SK-N-SH (cell line): ENCODE data around the gene ISLR. TPM values are rescaled to one million over a fixed set of nuclear protein-coding genes. Genes with fewer than 3 reads are reported as not detected.

Experiments
- CTCF ChIA-PET: fragments of 300-600, 350-600 bp; formaldehyde crosslinking; extraction: SDS; loops from one replicate; lab custom pipeline; 2021; lab: Yijun Ruan, JAX
- POLR2A ChIA-PET: fragments of 350-600 bp; sonication (Branson Sonifier 250); formaldehyde crosslinking; extraction: SDS; loops from one replicate; lab custom pipeline; 2020; ENCODE audit warnings: antibody characterized with exemption, inconsistent platforms; lab: Yijun Ruan, JAX
- DNase-seq: peaks from one replicate; pipeline ENCODE4 v3.0.0; 2012
- H2AFZ ChIP-seq: fragments of 200-600 bp; sonication (generic); 2 replicates; pipeline ENCODE4 v1.8.1; 2016; ENCODE audit warnings: antibody characterized with exemption, mild to moderate bottlenecking, low read depth
- H3F3A ChIP-seq: fragments of 200-600 bp; sonication (generic); replicated peaks from 2 replicates; pipeline ENCODE3; 2016; ENCODE audit warnings: antibody characterized with exemption, mild to moderate bottlenecking; ENCODE audit not compliant: insufficient read depth
- H3K27ac ChIP-seq, 2 experiments: fragments of 200-500 bp in 1 of 2; fragments of 200-600 bp in 1 of 2; sonication (Bioruptor generic) in 1 of 2; sonication (generic), shearing (Covaris generic) in 1 of 2; 2 replicates each; pipeline versions ENCODE4 v1.5.1 to v1.6.1; 2014 to 2016; ENCODE audit warnings: low read depth in 2 of 2, inconsistent platforms in 1 of 2, low read length in 1 of 2, mild to moderate bottlenecking in 1 of 2, mixed read lengths in 1 of 2
- H3K27me3 ChIP-seq: fragments of 200-600 bp; sonication (generic), shearing (Covaris generic); 2 replicates; pipeline ENCODE4 v1.6.1; 2016; ENCODE audit warnings: mixed run types; ENCODE audit not compliant: insufficient read depth
- H3K36me3 ChIP-seq, 2 experiments: fragments of 200-500 bp in 1 of 2; fragments of 200-600 bp in 1 of 2; sonication (Bioruptor generic) in 1 of 2; sonication (generic) in 1 of 2; replicated peaks in 1 of 2; 2 replicates each; pipeline versions ENCODE3 to v1.5.1; 2014 to 2016; ENCODE audit warnings: low read length in 1 of 2, mild to moderate bottlenecking in 1 of 2; ENCODE audit not compliant: insufficient read depth in 2 of 2, control insufficient read depth in 1 of 2
- H3K4me1 ChIP-seq, 2 experiments: fragments of 200-500 bp in 1 of 2; fragments of 200-600 bp in 1 of 2; sonication (Bioruptor generic) in 1 of 2; sonication (generic), shearing (Covaris generic) in 1 of 2; 2 replicates each; pipeline versions ENCODE4 v1.5.1 to v1.6.1; 2014 to 2016; ENCODE audit warnings: low read depth in 1 of 2, low read length in 1 of 2, mixed run types in 1 of 2; ENCODE audit not compliant: insufficient read depth in 2 of 2, control insufficient read depth in 1 of 2
- H3K4me2 ChIP-seq: fragments of 200-600 bp; sonication (generic), shearing (Covaris generic); 2 replicates; pipeline ENCODE4 v1.6.1; 2017; ENCODE audit warnings: mixed run types
- H3K4me3 ChIP-seq, 2 experiments: fragments of 200-500 bp in 1 of 2; fragments of 200-600 bp in 1 of 2; sonication (Bioruptor generic) in 1 of 2; sonication (generic), shearing (Covaris generic) in 1 of 2; 2 replicates each; pipeline versions ENCODE4 v1.5.1 to v1.8.1; 2014 to 2016; ENCODE audit warnings: low read depth in 2 of 2, inconsistent platforms in 1 of 2, low read length in 1 of 2, mild to moderate bottlenecking in 1 of 2, mixed read lengths in 1 of 2, moderate library complexity in 1 of 2
- H3K79me2 ChIP-seq: fragments of 200-600 bp; sonication (generic); 2 replicates; pipeline ENCODE4 v1.8.1; 2017; ENCODE audit warnings: mild to moderate bottlenecking; ENCODE audit not compliant: insufficient read depth
- H3K9ac ChIP-seq: fragments of 200-600 bp; sonication (generic); 2 replicates; pipeline ENCODE4 v1.6.1; 2017; ENCODE audit warnings: mixed run types
- H3K9me2 ChIP-seq: fragments of 200-600 bp; sonication (generic); 2 replicates; pipeline ENCODE4 v1.6.1; 2017; ENCODE audit warnings: mixed run types
- H3K9me3 ChIP-seq: fragments of 200-600 bp; sonication (generic); 2 replicates; pipeline ENCODE4 v1.6.1; 2017; ENCODE audit warnings: mixed run types, mild to moderate bottlenecking, moderate library complexity
- H4K20me1 ChIP-seq: fragments of 200-600 bp; sonication (generic); 2 replicates; pipeline ENCODE4 v1.6.1; 2017; ENCODE audit warnings: mild to moderate bottlenecking, mixed run types; ENCODE audit not compliant: insufficient read depth
- EP300 ChIP-seq, 2 experiments: IDR thresholded peaks; 2 replicates each; pipeline versions ENCODE4 v1.4.0 to v1.6.1; 2012; ENCODE audit warnings: borderline replicate concordance in 1 of 2, low read depth in 1 of 2, low read length in 1 of 2
- FOSL2 ChIP-seq: IDR thresholded peaks from 2 replicates; pipeline ENCODE4 v1.4.0; 2012; ENCODE audit warnings: low read depth, mild to moderate bottlenecking, moderate library complexity, borderline replicate concordance
- FOXJ3 ChIP-seq: sonication (generic); formaldehyde crosslinking; IDR thresholded peaks from 2 replicates; pipeline ENCODE4 v1.5.1; 2020; ENCODE audit warnings: mild to moderate bottlenecking, missing genetic modification reagents
- MXI1 ChIP-seq: IDR thresholded peaks from 2 replicates; pipeline ENCODE4 v1.6.1; 2012; ENCODE audit warnings: mild to moderate bottlenecking, low read depth, low read length, improper control_type of control experiment
- POLR2AphosphoS5 ChIP-seq: IDR thresholded peaks from 2 replicates; pipeline ENCODE4 v1.6.1; 2012; ENCODE audit warnings: low read depth, low read length
- RAD21 ChIP-seq: IDR thresholded peaks from 2 replicates; pipeline ENCODE4 v1.6.1; 2012; ENCODE audit warnings: mild to moderate bottlenecking, low read length
- TAF1 ChIP-seq: IDR thresholded peaks from 2 replicates; pipeline ENCODE4 v1.6.1; 2012; ENCODE audit warnings: low read depth, mild to moderate bottlenecking, low read length, moderate library complexity, borderline replicate concordance
- WGBS: methylation state at CpG from one replicate; pipeline ENCODE4 v1.1.6; 2017; ENCODE audit warnings: low lambda C conversion rate; 5-methylcytosine and 5-hydroxymethylcytosine counted together
- polyA plus RNA-seq, 3 experiments: library from polyadenylated mRNA; depleted of rRNA; stranded (reverse); fragments of >200 nt; gene quantifications; 2 replicates each; pipeline ENCODE4 v1.2.3, GENCODE V29; 2012
- TF ChIP-seq, protein P1 (sequence below): fragments of 150-350 bp; IDR thresholded peaks from 2 replicates; pipeline ENCODE4 v1.6.1; 2017; ENCODE audit warnings: antibody characterized with exemption, low read length, low read depth, borderline replicate concordance
- TF ChIP-seq, protein P2 (sequence below): IDR thresholded peaks from 2 replicates; pipeline ENCODE4 v1.6.1; 2012; ENCODE audit warnings: mild to moderate bottlenecking, low read depth, low read length, moderate library complexity

ISLR gene
- polyA plus RNA-seq, 1 of the 3 experiments (the other 2 are of a cell fraction): 7.3 TPM

DNA sequence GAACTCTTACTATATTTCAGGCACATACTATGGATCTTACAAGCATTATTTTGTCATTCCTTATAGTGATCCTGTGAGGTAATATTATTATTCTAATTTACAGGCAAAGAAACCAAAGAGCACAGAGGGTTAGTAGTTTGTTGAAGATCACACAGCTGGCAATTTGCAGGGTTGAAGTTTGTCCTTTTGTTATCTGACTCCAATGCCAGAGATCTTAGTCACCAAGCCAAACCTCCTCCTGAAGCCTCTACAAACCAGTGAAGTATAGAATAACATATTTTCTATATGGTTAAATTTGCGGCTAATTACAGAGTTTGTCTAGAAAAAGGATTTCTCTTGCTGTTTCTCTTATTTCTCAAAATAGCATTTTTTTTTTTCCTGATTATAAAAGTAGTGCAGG, 31.9 kb upstream of the ISLR start:
- no peak overlapping the region for H2AFZ ChIP-seq
- H3K4me2 ChIP-seq: no peak overlapping the region
- no peaks in the 10 kb centered on the region for H3K27me3 ChIP-seq
- H4K20me1 ChIP-seq: no peaks in the 10 kb centered on the region
- no peak overlapping the region for H3K27ac ChIP-seq
- no peaks in the 10 kb centered on the region for H3K9me3 ChIP-seq
- no peaks in the 10 kb centered on the region for H3K9me2 ChIP-seq
- H3K79me2 ChIP-seq: no peaks in the 10 kb centered on the region
- CTCF ChIA-PET: interaction anchor here (2.0 kb wide), 1 partner anchor 13 kb away, joined by 7 read pairs; no protein-coding TSS in a partner anchor
- H3K4me1 ChIP-seq: peaks cover 13 to 35% of the 10 kb centered on the region in 2 experiments; a peak in 3 of 4 replicates
- POLR2A ChIA-PET: no interaction called here
- WGBS: 83% methylated on average over 1 of the region's 1 CpG
- TF ChIP-seq, protein P1, sequence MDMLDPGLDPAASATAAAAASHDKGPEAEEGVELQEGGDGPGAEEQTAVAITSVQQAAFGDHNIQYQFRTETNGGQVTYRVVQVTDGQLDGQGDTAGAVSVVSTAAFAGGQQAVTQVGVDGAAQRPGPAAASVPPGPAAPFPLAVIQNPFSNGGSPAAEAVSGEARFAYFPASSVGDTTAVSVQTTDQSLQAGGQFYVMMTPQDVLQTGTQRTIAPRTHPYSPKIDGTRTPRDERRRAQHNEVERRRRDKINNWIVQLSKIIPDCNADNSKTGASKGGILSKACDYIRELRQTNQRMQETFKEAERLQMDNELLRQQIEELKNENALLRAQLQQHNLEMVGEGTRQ: no peak
- peak; percentile 39; the same call in 1 of the 2 replicates for TF ChIP-seq FOSL2
- DNase-seq: no peak
- H3K4me3 ChIP-seq: no peak overlapping the region
- no peak overlapping the region for H3K9ac ChIP-seq
- no peaks in the 10 kb centered on the region for H3K36me3 ChIP-seq
- H3F3A ChIP-seq: peaks cover 7% of the 10 kb centered on the region

DNA sequence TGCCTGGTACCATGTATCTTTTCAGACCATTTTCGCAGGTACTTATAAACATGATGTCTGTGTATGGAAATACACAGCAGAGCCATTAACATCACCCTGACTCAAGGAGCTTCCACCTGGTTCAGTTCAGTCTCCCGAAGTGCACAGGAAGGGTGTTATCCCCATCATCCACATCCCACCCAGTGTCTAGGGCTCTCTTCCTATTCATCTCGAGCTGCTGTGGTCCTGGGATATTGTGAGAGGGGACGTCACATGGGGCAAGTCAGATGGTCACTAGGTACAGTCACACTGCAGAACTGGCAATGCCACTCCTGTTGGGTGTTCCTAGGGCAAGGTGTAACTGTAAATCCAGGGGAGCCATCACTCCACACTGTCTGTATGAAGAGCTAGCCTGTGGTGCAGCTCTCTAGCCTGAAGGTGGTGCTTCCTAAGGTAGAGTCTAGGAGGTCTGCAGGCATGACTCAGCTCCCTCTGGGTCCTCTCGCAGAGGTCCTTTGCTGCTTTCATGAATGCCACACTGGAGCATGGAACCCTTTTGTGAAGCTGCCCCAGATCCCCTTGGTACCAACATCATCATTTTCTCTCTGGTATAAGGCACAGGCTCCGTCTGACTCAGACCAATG, 29.2 kb upstream of the ISLR start:
- H3K36me3 ChIP-seq: no peaks in the 10 kb centered on the region
- no peak for DNase-seq
- H4K20me1 ChIP-seq: no peaks in the 10 kb centered on the region
- H3K27me3 ChIP-seq: no peaks in the 10 kb centered on the region
- H3K9me3 ChIP-seq: peaks cover 7% of the 10 kb centered on the region; the same call in 1 of the 2 replicates
- H3K4me3 ChIP-seq: no peak overlapping the region
- ChIA-PET POLR2A (no interaction called here), CTCF (interaction anchor here (1.0 to 2.1 kb wide), 8 partner anchors 13 to 179 kb away, joined by 3 to 12 read pairs (median 6); no protein-coding TSS in a partner anchor)
- TF ChIP-seq TAF1: no peak
- no peak for TF ChIP-seq MXI1
- no peak for TF ChIP-seq FOXJ3 (CRISPR knock-in tag)
- no peak for TF ChIP-seq RAD21
- H3K27ac ChIP-seq: no peak overlapping the region
- 80% methylated on average over 4 of the region's 6 CpGs for WGBS
- H3K9me2 ChIP-seq: no peaks in the 10 kb centered on the region
- H2AFZ ChIP-seq: no peak overlapping the region
- H3K79me2 ChIP-seq: no peaks in the 10 kb centered on the region
- H3K9ac ChIP-seq: no peak overlapping the region
- H3F3A ChIP-seq: no peaks in the 10 kb centered on the region
- H3K4me2 ChIP-seq: no peak overlapping the region
- peaks cover 3 to 15% of the 10 kb centered on the region in 2 experiments; a peak in 3 of 4 replicates for H3K4me1 ChIP-seq

DNA sequence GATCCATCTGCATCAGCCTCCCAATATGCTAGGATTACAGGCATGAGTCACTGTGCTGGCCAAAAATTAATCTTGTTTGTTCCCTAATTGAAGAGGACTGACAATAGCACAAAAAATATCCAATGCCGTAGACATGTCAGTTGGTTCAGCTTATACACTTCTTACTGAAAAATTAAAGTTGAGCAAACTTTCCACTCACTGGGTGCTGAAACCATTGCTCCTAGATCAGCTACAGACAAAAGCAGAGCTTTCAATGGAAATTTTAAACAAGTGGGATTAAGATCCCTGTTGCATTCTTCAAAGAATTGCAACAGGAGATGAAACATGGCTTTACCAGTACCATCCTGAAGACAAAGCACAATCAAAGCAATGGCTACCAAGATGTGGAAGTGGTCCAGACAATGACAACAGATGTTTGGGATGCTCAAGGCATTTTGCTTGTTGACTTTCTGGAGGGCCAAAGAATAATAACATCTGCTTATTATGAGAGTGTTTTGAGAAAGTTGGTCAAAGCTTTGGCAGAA, 27.2 kb upstream of the ISLR start:
- no peaks in the 10 kb centered on the region for H3K79me2 ChIP-seq
- H3K27ac ChIP-seq: no peak overlapping the region
- no peak overlapping the region for H3K4me3 ChIP-seq
- H3K36me3 ChIP-seq: no peaks in the 10 kb centered on the region
- TF ChIP-seq, protein P2, sequence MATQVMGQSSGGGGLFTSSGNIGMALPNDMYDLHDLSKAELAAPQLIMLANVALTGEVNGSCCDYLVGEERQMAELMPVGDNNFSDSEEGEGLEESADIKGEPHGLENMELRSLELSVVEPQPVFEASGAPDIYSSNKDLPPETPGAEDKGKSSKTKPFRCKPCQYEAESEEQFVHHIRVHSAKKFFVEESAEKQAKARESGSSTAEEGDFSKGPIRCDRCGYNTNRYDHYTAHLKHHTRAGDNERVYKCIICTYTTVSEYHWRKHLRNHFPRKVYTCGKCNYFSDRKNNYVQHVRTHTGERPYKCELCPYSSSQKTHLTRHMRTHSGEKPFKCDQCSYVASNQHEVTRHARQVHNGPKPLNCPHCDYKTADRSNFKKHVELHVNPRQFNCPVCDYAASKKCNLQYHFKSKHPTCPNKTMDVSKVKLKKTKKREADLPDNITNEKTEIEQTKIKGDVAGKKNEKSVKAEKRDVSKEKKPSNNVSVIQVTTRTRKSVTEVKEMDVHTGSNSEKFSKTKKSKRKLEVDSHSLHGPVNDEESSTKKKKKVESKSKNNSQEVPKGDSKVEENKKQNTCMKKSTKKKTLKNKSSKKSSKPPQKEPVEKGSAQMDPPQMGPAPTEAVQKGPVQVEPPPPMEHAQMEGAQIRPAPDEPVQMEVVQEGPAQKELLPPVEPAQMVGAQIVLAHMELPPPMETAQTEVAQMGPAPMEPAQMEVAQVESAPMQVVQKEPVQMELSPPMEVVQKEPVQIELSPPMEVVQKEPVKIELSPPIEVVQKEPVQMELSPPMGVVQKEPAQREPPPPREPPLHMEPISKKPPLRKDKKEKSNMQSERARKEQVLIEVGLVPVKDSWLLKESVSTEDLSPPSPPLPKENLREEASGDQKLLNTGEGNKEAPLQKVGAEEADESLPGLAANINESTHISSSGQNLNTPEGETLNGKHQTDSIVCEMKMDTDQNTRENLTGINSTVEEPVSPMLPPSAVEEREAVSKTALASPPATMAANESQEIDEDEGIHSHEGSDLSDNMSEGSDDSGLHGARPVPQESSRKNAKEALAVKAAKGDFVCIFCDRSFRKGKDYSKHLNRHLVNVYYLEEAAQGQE: peak; percentile 38; the same call in 1 of the 2 replicates
- TF ChIP-seq POLR2AphosphoS5: no peak
- TF ChIP-seq EP300 (IDR thresholded peaks at IDR 0.05; ENCODE audit: borderline replicate concordance in 1 of 2, low read depth in 1 of 2, low read length in 1 of 2): no peak
- no peaks in the 10 kb centered on the region for H3K9me2 ChIP-seq
- no peaks in the 10 kb centered on the region; a peak in 1 of 4 replicates for H3K4me1 ChIP-seq
- DNase-seq: no peak
- H3K9ac ChIP-seq: no peak overlapping the region
- no peaks in the 10 kb centered on the region for H3K27me3 ChIP-seq
- H2AFZ ChIP-seq: no peak overlapping the region
- CTCF ChIA-PET: interaction anchor here (1.6 to 2.2 kb wide), 2 partner anchors 158 to 161 kb away, joined by 5 to 6 read pairs; no protein-coding TSS in a partner anchor
- H3K9me3 ChIP-seq: peaks cover 7% of the 10 kb centered on the region; the same call in 1 of the 2 replicates
- H4K20me1 ChIP-seq: no peaks in the 10 kb centered on the region
- H3F3A ChIP-seq: no peaks in the 10 kb centered on the region
- no peak overlapping the region for H3K4me2 ChIP-seq
- 100% methylated on average over 1 of the region's 1 CpG for WGBS
- POLR2A ChIA-PET: interaction anchor here (0.6 kb wide), 1 partner anchor 90 kb away, joined by 3 read pairs; no protein-coding TSS in a partner anchor
